ENCODE data around the gene CHAD. TPM values are rescaled to one million over a fixed set of nuclear protein-coding genes. Genes with fewer than 3 reads are reported as not detected.

The CHAD gene
- total and polyA plus RNA-seq, 2 donors (not counting 3 experiments of a cell fraction or from before 2014, with no cell fraction given), result not detected

- no peak for DNase-seq (ENCODE audit: low read depth, low spot score)
- POLR2A ChIA-PET, result no interaction called here
Measured at GRCh38 chr17:50514936-50515702, 46.4 kb upstream of the CHAD start.

More at GRCh38 chr17:50514936-50515702, 46.4 kb upstream of the CHAD start:
- H3K36me3 ChIP-seq (ENCODE audit: control insufficient read depth in 2 of 2, extremely low read depth in 1 of 2, insufficient read depth in 2 of 2, low read length in 2 of 2), result no peaks in the 10 kb centered on the region
- peaks cover 9% of the 10 kb centered on the region for H3K4me1 ChIP-seq (ENCODE audit: control insufficient read depth, extremely low read depth, insufficient read depth, low read length)
- H3K9ac ChIP-seq (replicated peaks; ENCODE audit: extremely low read depth, insufficient read depth, low read length), result no peak overlapping the region
- FAIRE-seq, result no peak
- no peaks in the 10 kb centered on the region for H3K9me3 ChIP-seq (replicated peaks; ENCODE audit: control insufficient read depth, insufficient read depth, low read length)
- H3K4me3 ChIP-seq (replicated peaks in 1 of 3; ENCODE audit: insufficient read depth in 1 of 3, low read depth in 1 of 3, low read length in 3 of 3), result no peak overlapping the region
- H4K20me1 ChIP-seq (replicated peaks; ENCODE audit: control insufficient read depth, extremely low read depth, insufficient read depth, low read length), result no peaks in the 10 kb centered on the region
- no TSS peak for BruUV-seq (replicated peaks)
- TF ChIP-seq EZH2 (IDR thresholded peaks at IDR 0.05; ENCODE audit: borderline replicate concordance, low read depth, low read length, severe bottlenecking), result no peak
- TF ChIP-seq GATA2 (IDR thresholded peaks at IDR 0.05; ENCODE audit: insufficient read depth, insufficient read length, low read depth, low read length), result no peak
- TF ChIP-seq POLR2AphosphoS5 (IDR thresholded peaks at IDR 0.05; ENCODE audit: insufficient read depth, low read depth, low read length), result no peak
- no peak for TF ChIP-seq MYC (IDR thresholded peaks at IDR 0.05; ENCODE audit: low read depth, low read length)
- no peak for TF ChIP-seq JUN (IDR thresholded peaks at IDR 0.05; ENCODE audit: borderline replicate concordance, insufficient read depth, insufficient read length, low read depth)
- TF ChIP-seq, protein P1, sequence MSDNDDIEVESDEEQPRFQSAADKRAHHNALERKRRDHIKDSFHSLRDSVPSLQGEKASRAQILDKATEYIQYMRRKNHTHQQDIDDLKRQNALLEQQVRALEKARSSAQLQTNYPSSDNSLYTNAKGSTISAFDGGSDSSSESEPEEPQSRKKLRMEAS (IDR thresholded peaks at IDR 0.05; ENCODE audit: insufficient read depth, insufficient read length), result no peak
- TF ChIP-seq, protein P2, sequence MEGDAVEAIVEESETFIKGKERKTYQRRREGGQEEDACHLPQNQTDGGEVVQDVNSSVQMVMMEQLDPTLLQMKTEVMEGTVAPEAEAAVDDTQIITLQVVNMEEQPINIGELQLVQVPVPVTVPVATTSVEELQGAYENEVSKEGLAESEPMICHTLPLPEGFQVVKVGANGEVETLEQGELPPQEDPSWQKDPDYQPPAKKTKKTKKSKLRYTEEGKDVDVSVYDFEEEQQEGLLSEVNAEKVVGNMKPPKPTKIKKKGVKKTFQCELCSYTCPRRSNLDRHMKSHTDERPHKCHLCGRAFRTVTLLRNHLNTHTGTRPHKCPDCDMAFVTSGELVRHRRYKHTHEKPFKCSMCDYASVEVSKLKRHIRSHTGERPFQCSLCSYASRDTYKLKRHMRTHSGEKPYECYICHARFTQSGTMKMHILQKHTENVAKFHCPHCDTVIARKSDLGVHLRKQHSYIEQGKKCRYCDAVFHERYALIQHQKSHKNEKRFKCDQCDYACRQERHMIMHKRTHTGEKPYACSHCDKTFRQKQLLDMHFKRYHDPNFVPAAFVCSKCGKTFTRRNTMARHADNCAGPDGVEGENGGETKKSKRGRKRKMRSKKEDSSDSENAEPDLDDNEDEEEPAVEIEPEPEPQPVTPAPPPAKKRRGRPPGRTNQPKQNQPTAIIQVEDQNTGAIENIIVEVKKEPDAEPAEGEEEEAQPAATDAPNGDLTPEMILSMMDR (IDR thresholded peaks at IDR 0.05; ENCODE audit: extremely low read depth in 1 of 2, insufficient read depth in 1 of 2, low read depth in 1 of 2, low read length in 2 of 2), result no peak
- TF ChIP-seq POLR2A (IDR thresholded peaks at IDR 0.05; ENCODE audit: low read depth, low read length), result no peak
- no peak for TF ChIP-seq FOS (IDR thresholded peaks at IDR 0.05; ENCODE audit: borderline replicate concordance, insufficient read depth, low read length)
- no peak overlapping the region for H3K27ac ChIP-seq (ENCODE audit: insufficient read depth, low read depth, low read length)
- H3K4me2 ChIP-seq (ENCODE audit: insufficient read depth, low read length), result no peak overlapping the region
- CTCF ChIA-PET, result interaction anchor here (0.7 kb wide), 1 partner anchor 17 kb away, joined by 4 read pairs; no protein-coding TSS in a partner anchor
- H3K27me3 ChIP-seq (ENCODE audit: control insufficient read depth in 2 of 2, insufficient read depth in 2 of 2, low read length in 2 of 2), result no peaks in the 10 kb centered on the region
- no peak overlapping the region for H2AFZ ChIP-seq (ENCODE audit: low read depth, low read length)
- intact Hi-C loops (cut with micrococcal nuclease), result no loop called here
- dilution Hi-C loops (cut with MboI; ENCODE audit: extremely low pct_ligation_motif_present, low sequenced_read_pairs), result no loop called here
- no peaks in the 10 kb centered on the region for H3K79me2 ChIP-seq (ENCODE audit: control insufficient read depth, insufficient read depth, low read length)
- H3K9me1 ChIP-seq (replicated peaks; ENCODE audit: control insufficient read depth, extremely low read depth, insufficient read depth, low read length), result no peaks in the 10 kb centered on the region
